IMR-90 (cell line): Measurements from ENCODE around the gene FAM118A. TPM values are rescaled to one million over a fixed set of nuclear protein-coding genes. Genes with fewer than 3 reads are reported as not detected.

ENCODE experiments used
- ATAC-seq: fragments of 200-7000 bp; cut with Tn5 transposase; 2 replicates; pipeline ENCODE4 v1.9.1; 2020; ENCODE audit warnings: low read depth, mild to moderate bottlenecking, moderate library complexity
- BruUV-seq: library from RNA; stranded (reverse); fragments of 400-500 nt; replicated peaks from 2 replicates; lab custom pipeline; 2021; lab: Mats Ljungman, UMichigan
- CTCF ChIA-PET: fragments of 300-600 bp; formaldehyde crosslinking; extraction: SDS; loops from one replicate; lab custom pipeline; 2021; ENCODE audit warnings: antibody characterized with exemption; lab: Yijun Ruan, JAX
- POLR2A ChIA-PET: fragments of 300-600 bp; sonication (Branson Sonifier 250); formaldehyde crosslinking; loops from one replicate; lab custom pipeline; 2022; ENCODE audit warnings: antibody characterized with exemption; ENCODE audit not compliant: unreplicated experiment; lab: Charles Lee
- DNase-seq: peaks from one replicate; pipeline ENCODE4 v3.0.0; 2013
- H2AFZ ChIP-seq: replicated peaks from 2 replicates; pipeline ENCODE3; 2013; ENCODE audit warnings: low read length, mild to moderate bottlenecking; ENCODE audit not compliant: poor library complexity
- H2AK5ac ChIP-seq: 2 replicates; pipeline ENCODE4 v1.6.1; 2013; ENCODE audit warnings: low read depth, low read length, inconsistent platforms
- H2AK9ac ChIP-seq: replicated peaks from 2 replicates; pipeline ENCODE3; 2013; ENCODE audit warnings: mild to moderate bottlenecking, low read depth, low read length, moderate library complexity; ENCODE audit not compliant: poor library complexity
- H2BK120ac ChIP-seq: 2 replicates; pipeline ENCODE4 v1.6.1; 2013; ENCODE audit warnings: low read depth, low read length, inconsistent platforms
- H2BK15ac ChIP-seq: 3 replicates; pipeline ENCODE4 v1.6.1; 2013; ENCODE audit warnings: low read depth, low read length, inconsistent platforms
- H2BK20ac ChIP-seq: 2 replicates; pipeline ENCODE4 v1.6.1; 2013; ENCODE audit warnings: low read depth, mild to moderate bottlenecking, inconsistent platforms, low read length, moderate library complexity
- H2BK5ac ChIP-seq: 2 replicates; pipeline ENCODE4 v1.6.1; 2013; ENCODE audit warnings: mild to moderate bottlenecking, low read depth, low read length, inconsistent platforms; ENCODE audit not compliant: poor library complexity, severe bottlenecking
- H3K14ac ChIP-seq: replicated peaks from 2 replicates; pipeline ENCODE4 v1.6.1; 2013; ENCODE audit warnings: low read depth, low read length, inconsistent platforms
- H3K18ac ChIP-seq: 2 replicates; pipeline ENCODE4 v1.6.1; 2013; ENCODE audit warnings: low read depth, low read length, control low read depth
- H3K23ac ChIP-seq: 2 replicates; pipeline ENCODE4 v1.6.1; 2013; ENCODE audit warnings: low read depth, low read length, inconsistent platforms
- H3K27ac ChIP-seq: 2 replicates; pipeline ENCODE4 v1.5.1; 2013; ENCODE audit warnings: mild to moderate bottlenecking, control low read depth, low read length; ENCODE audit not compliant: insufficient read depth
- H3K27me3 ChIP-seq: 2 replicates; pipeline ENCODE4 v1.6.1; 2013; ENCODE audit warnings: low read length; ENCODE audit not compliant: control insufficient read depth, insufficient read depth
- H3K36me3 ChIP-seq: 2 replicates; pipeline ENCODE4 v1.6.1; 2013; ENCODE audit warnings: low read length, mixed read lengths; ENCODE audit not compliant: control insufficient read depth, insufficient read depth
- H3K4ac ChIP-seq: 2 replicates; pipeline ENCODE4 v1.6.1; 2013; ENCODE audit warnings: low read depth, low read length, inconsistent platforms
- H3K4me1 ChIP-seq: 2 replicates; pipeline ENCODE4 v1.6.1; 2013; ENCODE audit warnings: low read length, mixed read lengths; ENCODE audit not compliant: control insufficient read depth, insufficient read depth
- H3K4me2 ChIP-seq: 2 replicates; pipeline ENCODE4 v1.6.1; 2013; ENCODE audit warnings: low read depth, mild to moderate bottlenecking, control low read depth, low read length, moderate library complexity
- H3K4me3 ChIP-seq: 2 replicates; pipeline ENCODE4 v1.5.1; 2013; ENCODE audit warnings: low read depth, mild to moderate bottlenecking, control low read depth, low read length, moderate library complexity; ENCODE audit not compliant: insufficient read depth
- H3K56ac ChIP-seq: 2 replicates; pipeline ENCODE4 v1.6.1; 2013; ENCODE audit warnings: low read length, inconsistent platforms; ENCODE audit not compliant: insufficient read depth; ENCODE audit errors: extremely low read depth
- H3K79me1 ChIP-seq, 2 experiments: 2 replicates each; pipeline ENCODE4 v1.6.1; 2013; ENCODE audit warnings: low read length in 2 of 2, inconsistent platforms in 1 of 2, low read depth in 1 of 2
- H3K9ac ChIP-seq: 2 replicates; pipeline ENCODE4 v1.6.1; 2013; ENCODE audit warnings: low read depth, low read length, control low read depth
- H3K9me1 ChIP-seq: 2 replicates; pipeline ENCODE4 v1.6.1; 2013; ENCODE audit warnings: low read length, inconsistent platforms; ENCODE audit not compliant: insufficient read depth
- H3K9me3 ChIP-seq: 2 replicates; pipeline ENCODE4 v1.6.1; 2013; ENCODE audit warnings: low read length; ENCODE audit not compliant: control insufficient read depth, insufficient read depth
- H4K20me1 ChIP-seq: 2 replicates; pipeline ENCODE4 v1.6.1; 2013; ENCODE audit warnings: low read length, inconsistent platforms; ENCODE audit not compliant: insufficient read depth
- H4K5ac ChIP-seq: 2 replicates; pipeline ENCODE4 v1.6.1; 2013; ENCODE audit warnings: mild to moderate bottlenecking, low read depth, low read length, control low read depth
- H4K8ac ChIP-seq, 2 experiments: 2 replicates each; pipeline ENCODE4 v1.6.1; 2013; ENCODE audit warnings: low read depth in 2 of 2, low read length in 2 of 2, control low read depth in 1 of 2, inconsistent platforms in 1 of 2
- H4K91ac ChIP-seq: 2 replicates; pipeline ENCODE4 v1.6.1; 2013; ENCODE audit warnings: low read depth, low read length, inconsistent platforms; ENCODE audit not compliant: insufficient read depth
- BHLHE40 ChIP-seq: fragments of 150-350 bp; IDR thresholded peaks from 2 replicates; pipeline ENCODE4 v1.6.1; 2016; ENCODE audit warnings: mild to moderate bottlenecking, low read depth, low read length
- CEBPB ChIP-seq: IDR thresholded peaks from 2 replicates; pipeline ENCODE4 v1.6.1; 2012; ENCODE audit warnings: low read depth, low read length, improper control_type of control experiment
- MAZ ChIP-seq: IDR thresholded peaks from 2 replicates; pipeline ENCODE4 v1.6.1; 2012; ENCODE audit warnings: low read depth, mild to moderate bottlenecking, low read length, improper control_type of control experiment, moderate library complexity, borderline replicate concordance
- POLR2A ChIP-seq: IDR thresholded peaks from 2 replicates; pipeline ENCODE4 v1.6.1; 2012; ENCODE audit warnings: mild to moderate bottlenecking, low read depth, low read length
- RAD21 ChIP-seq: IDR thresholded peaks from 2 replicates; pipeline ENCODE4 v1.6.1; 2012; ENCODE audit warnings: low read length, improper control_type of control experiment
- SMC3 ChIP-seq: fragments of 150-350 bp; IDR thresholded peaks from 2 replicates; pipeline ENCODE4 v1.6.1; 2016; ENCODE audit warnings: low read depth, mild to moderate bottlenecking, antibody characterized with exemption, low read length, moderate library complexity
- WGBS, 2 experiments: methylation state at CpG; one replicate each; pipeline versions ENCODE4 v1.1.5 to v1.1.7; 2013; ENCODE audit warnings: missing lambda C conversion rate in 2 of 2; ENCODE audit not compliant: insufficient read length in 1 of 2; ENCODE audit errors: extremely low coverage in 2 of 2; 5-methylcytosine and 5-hydroxymethylcytosine counted together
- dilution Hi-C: fragments of 300-500 bp; cut with HindIII; formaldehyde crosslinking; loops from one replicate; pipeline ENCODE4 v1.14.3; 2018; ENCODE audit warnings: low sequenced_read_pairs; ENCODE audit not compliant: unreplicated experiment
- in situ Hi-C: fragments of 300-500 bp; cut with MboI; formaldehyde crosslinking; loops from 3 replicates; pipeline ENCODE4 v1.14.3; 2019; ENCODE audit warnings: low sequenced_read_pairs, inconsistent platforms, mixed read lengths
- intact Hi-C: fragments of 100-400 bp; cut with micrococcal nuclease; formaldehyde crosslinking; loops from 2 replicates; pipeline ENCODE4 v1.10.0; 2022
- polyA plus RNA-seq, 3 experiments: library from polyadenylated mRNA; depleted of rRNA; stranded (reverse); fragments of >200 nt; gene quantifications; 2 replicates each; pipeline ENCODE4 v1.2.3, GENCODE V29; 2012; ENCODE audit warnings: low replicate concordance in 1 of 3
- total RNA-seq: library from RNA; depleted of rRNA; stranded (reverse); fragments of >200 nt; gene quantifications from 2 replicates; pipeline ENCODE4 v1.2.3, GENCODE V29; 2012
- TF ChIP-seq, protein P1 (sequence below): fragments of 150-350 bp; IDR thresholded peaks from 2 replicates; pipeline ENCODE4 v1.6.1; 2016; ENCODE audit warnings: low read depth, mild to moderate bottlenecking, low read length, moderate library complexity, borderline replicate concordance

The FAM118A gene
- total and polyA plus RNA-seq, 2 of the 4 experiments (the other 2 are of a cell fraction), result 20.6 to 95.6 TPM

DNA sequence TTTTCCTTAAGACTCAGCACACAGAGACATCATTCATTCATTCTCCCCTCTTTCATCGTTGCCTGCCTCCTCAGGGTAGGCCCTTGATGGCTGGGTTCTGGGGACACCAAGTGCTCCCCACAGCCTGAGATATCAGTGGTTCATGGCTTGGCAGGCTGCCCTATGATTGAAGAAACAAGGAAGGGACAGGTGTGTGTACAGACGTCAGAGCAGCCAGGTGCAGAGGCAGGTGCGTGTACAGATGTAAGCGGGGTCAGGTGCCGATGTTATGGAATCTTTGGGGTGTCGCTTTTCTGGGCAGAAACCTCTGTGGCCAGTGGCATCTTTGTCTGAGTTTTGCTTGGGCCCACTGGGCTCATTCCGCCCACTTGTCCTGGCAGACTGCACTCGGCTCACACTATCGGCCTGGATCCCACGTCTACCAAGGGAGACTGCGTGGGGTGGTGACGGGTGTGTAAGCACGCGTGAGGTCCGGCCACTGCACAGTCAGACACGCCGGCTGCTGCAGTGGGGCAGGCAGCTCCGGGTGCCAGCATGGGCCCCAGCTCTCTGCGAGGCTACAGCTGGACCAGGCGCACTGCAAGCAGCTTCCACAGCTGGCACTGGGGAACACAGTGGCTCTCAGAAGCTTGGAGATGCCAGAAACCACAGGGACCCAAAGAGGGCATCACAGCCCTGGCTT lies 48.2 kb upstream of the FAM118A start:
- intact Hi-C loops, result loop anchor here (5.0 kb wide), 2 partner anchors 89 to 284 kb away; no protein-coding TSS in a partner anchor
- DNase-seq, result no peak
- no peak overlapping the region for H3K4me3 ChIP-seq
- WGBS, 2 experiments, result 90% methylated on average over 17 of the region's 20 CpGs; no CpG with 5 or more reads in 1 of the 2 experiments
- no peak overlapping the region for H3K27ac ChIP-seq
- no peak overlapping the region for H3K18ac ChIP-seq
- H4K5ac ChIP-seq, result no peak overlapping the region
- H3K23ac ChIP-seq, result no peak overlapping the region
- no peaks in the 10 kb centered on the region for H3K27me3 ChIP-seq
- no peaks in the 10 kb centered on the region for H3K36me3 ChIP-seq
- no peak for TF ChIP-seq CEBPB
- no peak for TF ChIP-seq SMC3
- TF ChIP-seq RAD21, result no peak
- no peak for TF ChIP-seq POLR2A
- TF ChIP-seq, protein P1, sequence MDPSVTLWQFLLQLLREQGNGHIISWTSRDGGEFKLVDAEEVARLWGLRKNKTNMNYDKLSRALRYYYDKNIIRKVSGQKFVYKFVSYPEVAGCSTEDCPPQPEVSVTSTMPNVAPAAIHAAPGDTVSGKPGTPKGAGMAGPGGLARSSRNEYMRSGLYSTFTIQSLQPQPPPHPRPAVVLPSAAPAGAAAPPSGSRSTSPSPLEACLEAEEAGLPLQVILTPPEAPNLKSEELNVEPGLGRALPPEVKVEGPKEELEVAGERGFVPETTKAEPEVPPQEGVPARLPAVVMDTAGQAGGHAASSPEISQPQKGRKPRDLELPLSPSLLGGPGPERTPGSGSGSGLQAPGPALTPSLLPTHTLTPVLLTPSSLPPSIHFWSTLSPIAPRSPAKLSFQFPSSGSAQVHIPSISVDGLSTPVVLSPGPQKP, result no peak
- TF ChIP-seq BHLHE40, result no peak
- no peak for TF ChIP-seq MAZ
- no peak overlapping the region for H2AFZ ChIP-seq
- H2BK120ac ChIP-seq, result no peak overlapping the region
- H4K91ac ChIP-seq, result no peak overlapping the region
- H3K4ac ChIP-seq, result no peak overlapping the region
- ChIA-PET CTCF (interaction anchor here (1.0 kb wide), 1 partner anchor 160 kb away, joined by 3 read pairs; no protein-coding TSS in a partner anchor), POLR2A (no interaction called here)
- no peak overlapping the region for H3K56ac ChIP-seq
- no TSS peak for BruUV-seq
- dilution Hi-C loops, result no loop called here
- H3K9ac ChIP-seq, result no peak overlapping the region
- no peak overlapping the region for H3K14ac ChIP-seq
- H2AK5ac ChIP-seq, result no peak overlapping the region
- no peak overlapping the region for H4K8ac ChIP-seq
- no peak overlapping the region for H2BK15ac ChIP-seq
- no peaks in the 10 kb centered on the region for H3K9me1 ChIP-seq
- H3K79me1 ChIP-seq, result no peaks in the 10 kb centered on the region
- no peak overlapping the region for H2BK20ac ChIP-seq
- peaks cover 3% of the 10 kb centered on the region; the same call in 1 of the 2 replicates for H3K9me3 ChIP-seq
- H3K4me1 ChIP-seq, result peaks cover 2% of the 10 kb centered on the region; the same call in 1 of the 2 replicates
- no peak for ATAC-seq
- no peak overlapping the region for H2AK9ac ChIP-seq
- no peak overlapping the region for H3K4me2 ChIP-seq
- no peaks in the 10 kb centered on the region for H4K20me1 ChIP-seq
- in situ Hi-C loops, result loop anchor here (5.0 kb wide), 1 partner anchor 159 kb away; no protein-coding TSS in a partner anchor
- no peak overlapping the region for H2BK5ac ChIP-seq
